ENCODE results near the gene NFIB.

- TF ChIP-seq CTCF (conservative IDR thresholded peaks at IDR 0.05; ENCODE audit: low read depth, low read length) (no peak), POLR2A (IDR thresholded peaks at IDR 0.05; ENCODE audit: low read depth, low read length) (no peak), RAD21 (IDR thresholded peaks at IDR 0.05; ENCODE audit: low read length) (no peak), BHLHE40 (IDR thresholded peaks at IDR 0.05; ENCODE audit: low read depth, low read length) (no peak), CEBPB (IDR thresholded peaks at IDR 0.05; ENCODE audit: low read depth, low read length) (no peak), SMC3 (IDR thresholded peaks at IDR 0.05; ENCODE audit: low read depth, low read length) (no peak), MAFK (IDR thresholded peaks at IDR 0.05; ENCODE audit: low read depth, low read length) (no peak), RFX5 (IDR thresholded peaks at IDR 0.05; ENCODE audit: low read depth, low read length) (no peak), NFE2L2 (IDR thresholded peaks at IDR 0.05; ENCODE audit: low read depth, low read length) (no peak), ELK1 (IDR thresholded peaks at IDR 0.05; ENCODE audit: borderline replicate concordance, low read depth, low read length) (no peak), FOS (IDR thresholded peaks at IDR 0.05; ENCODE audit: low read depth, low read length) (no peak), USF2 (IDR thresholded peaks at IDR 0.05; ENCODE audit: low read depth, low read length) (no peak)
Observed at GRCh38 chr9:14309403-14309802, 4.5 kb downstream of the NFIB start.
